GM12878 (cell line): ENCODE measurements around the gene ARID5B. TPM values are rescaled to one million over a fixed set of nuclear protein-coding genes. Genes with fewer than 3 reads are reported as not detected.

ENCODE experiments used
- IKZF2 ChIP-seq, 2 experiments: fragments of 450-650 bp; IDR thresholded peaks; 2 replicates each; pipeline ENCODE4 v1.6.1; 2017; ENCODE audit warnings: mild to moderate bottlenecking in 2 of 2, moderate library complexity in 2 of 2
- IRF4 ChIP-seq: IDR thresholded peaks from 2 replicates; pipeline ENCODE4 v1.6.1; 2011; ENCODE audit warnings: low read depth, low read length
- MLLT1 ChIP-seq: fragments of 450-650 bp; IDR thresholded peaks from 2 replicates; pipeline ENCODE4 v1.6.1; 2016; ENCODE audit warnings: mild to moderate bottlenecking
- RCOR1 ChIP-seq: conservative IDR thresholded peaks from 2 replicates; pipeline ENCODE4 v1.6.1; 2012; ENCODE audit warnings: low read depth, low read length, improper control_type of control experiment
- RUNX3 ChIP-seq: IDR thresholded peaks from 2 replicates; pipeline ENCODE4 v1.6.1; 2012; ENCODE audit warnings: low read length, inconsistent platforms
- SMARCA5 ChIP-seq: fragments of 450-650 bp; IDR thresholded peaks from 2 replicates; pipeline ENCODE4 v1.6.1; 2017; ENCODE audit warnings: mild to moderate bottlenecking
- SPI1 ChIP-seq: IDR thresholded peaks from 2 replicates; pipeline ENCODE4 v1.6.1; 2011; ENCODE audit warnings: low read depth, mild to moderate bottlenecking, low read length, moderate library complexity, borderline replicate concordance; ENCODE audit not compliant: insufficient read depth
- SREBF1 ChIP-seq: IDR thresholded peaks from 2 replicates; pipeline ENCODE4 v1.6.1; 2012; ENCODE audit warnings: mild to moderate bottlenecking, low read length
- TCF12 ChIP-seq: IDR thresholded peaks from 2 replicates; pipeline ENCODE4 v1.6.1; 2011; ENCODE audit warnings: low read depth, mild to moderate bottlenecking, low read length
- ZNF687 ChIP-seq: fragments of 450-650 bp; IDR thresholded peaks from 2 replicates; pipeline ENCODE4 v1.6.1; 2017; ENCODE audit warnings: mild to moderate bottlenecking, moderate library complexity
- polyA plus RNA-seq, 11 experiments: library from polyadenylated mRNA; depleted of rRNA in 4 of 11; unstranded in 6 of 11; stranded (reverse) in 5 of 11; fragments of >200 nt; fragmentation: Nextera tagmentation in 4 of 11; fragmentation: Illumina TruSeq in 1 of 11; extraction: Ambion mirVana in 4 of 11; extraction: Trizol in 1 of 11; gene quantifications; 1 replicate in 1 of 11; 2 replicates in 10 of 11; pipeline versions ENCODE4 v1.2.1 to v1.2.3, GENCODE V29; 2011 to 2016; ENCODE audit warnings: inconsistent platforms in 2 of 11, missing spikeins in 2 of 11, low read depth in 1 of 11
- total RNA-seq, 4 experiments: library from RNA; depleted of rRNA in 3 of 4; stranded (reverse); fragments of >200 nt in 3 of 4; fragmentation: Illumina TruSeq in 1 of 4; extraction: Trizol in 1 of 4; gene quantifications; 2 replicates each; pipeline versions ENCODE4 v1.2.1 to v1.2.3, GENCODE V29; 2013 to 2021
- TF ChIP-seq, protein P1 (sequence below): IDR thresholded peaks from 2 replicates; pipeline ENCODE4 v1.6.1; 2012; ENCODE audit warnings: improper control_type of control experiment, low read depth, low read length; ENCODE audit not compliant: insufficient replicate concordance
- TF ChIP-seq, protein P2 (sequence below): fragments of 450-650 bp; IDR thresholded peaks from 2 replicates; pipeline ENCODE4 v1.6.1; 2016; ENCODE audit warnings: mild to moderate bottlenecking, moderate library complexity, borderline replicate concordance
- TF ChIP-seq, protein P3 (sequence below): IDR thresholded peaks from 2 replicates; pipeline ENCODE4 v1.6.1; 2011; ENCODE audit warnings: low read depth, low read length, improper control_type of control experiment, borderline replicate concordance

Gene ARID5B
- total and polyA plus RNA-seq, 10 of the 15 experiments (the other 5 are each of a cell fraction or from before 2014, with no cell fraction given) = 2.7 to 8.5 (median 6.1) TPM

DNA sequence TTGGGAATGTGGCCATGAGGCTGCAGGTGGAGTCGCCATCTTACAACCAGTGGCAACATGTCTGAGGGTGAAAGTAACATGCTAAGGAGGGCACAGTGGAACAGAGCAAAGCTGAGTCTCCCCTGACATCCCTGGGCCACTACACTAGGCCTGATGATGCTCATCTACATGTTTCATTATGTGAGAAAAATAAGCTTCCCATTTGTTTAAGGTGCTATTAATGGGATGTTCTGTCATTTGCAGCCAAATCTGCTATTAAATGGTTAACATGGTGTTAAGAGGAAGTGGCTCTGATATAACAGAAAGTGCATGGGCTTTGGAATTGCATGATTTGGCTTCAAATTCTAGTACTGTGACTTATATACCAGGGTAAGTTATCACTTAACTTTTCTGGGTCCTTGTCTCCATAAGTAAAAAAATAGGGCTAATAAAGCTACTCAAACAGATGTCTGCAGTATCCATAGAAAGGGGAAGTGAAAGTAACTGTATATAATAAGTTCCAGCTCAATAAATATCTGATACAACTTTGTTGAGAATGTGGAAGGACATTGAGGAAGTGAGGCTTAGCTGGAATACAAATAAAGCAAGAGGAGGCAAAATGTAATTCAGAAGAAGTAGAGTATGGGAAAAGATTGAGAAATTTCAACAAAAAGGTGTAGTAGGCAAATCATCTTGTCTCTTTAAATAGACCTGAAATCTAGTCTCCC, 208.2 kb downstream of the ARID5B start (continued):
- TF ChIP-seq ZNF687 = no peak
- peak; percentile 55; the same call in 1 of the 2 replicates for TF ChIP-seq RCOR1
- 0 out of 2 replicates have a peak, but pooled peaks have one; percentile 17 for TF ChIP-seq TCF12
- TF ChIP-seq IRF4 = peak; percentile 75; the same call in 1 of the 2 replicates
- TF ChIP-seq, protein P1, sequence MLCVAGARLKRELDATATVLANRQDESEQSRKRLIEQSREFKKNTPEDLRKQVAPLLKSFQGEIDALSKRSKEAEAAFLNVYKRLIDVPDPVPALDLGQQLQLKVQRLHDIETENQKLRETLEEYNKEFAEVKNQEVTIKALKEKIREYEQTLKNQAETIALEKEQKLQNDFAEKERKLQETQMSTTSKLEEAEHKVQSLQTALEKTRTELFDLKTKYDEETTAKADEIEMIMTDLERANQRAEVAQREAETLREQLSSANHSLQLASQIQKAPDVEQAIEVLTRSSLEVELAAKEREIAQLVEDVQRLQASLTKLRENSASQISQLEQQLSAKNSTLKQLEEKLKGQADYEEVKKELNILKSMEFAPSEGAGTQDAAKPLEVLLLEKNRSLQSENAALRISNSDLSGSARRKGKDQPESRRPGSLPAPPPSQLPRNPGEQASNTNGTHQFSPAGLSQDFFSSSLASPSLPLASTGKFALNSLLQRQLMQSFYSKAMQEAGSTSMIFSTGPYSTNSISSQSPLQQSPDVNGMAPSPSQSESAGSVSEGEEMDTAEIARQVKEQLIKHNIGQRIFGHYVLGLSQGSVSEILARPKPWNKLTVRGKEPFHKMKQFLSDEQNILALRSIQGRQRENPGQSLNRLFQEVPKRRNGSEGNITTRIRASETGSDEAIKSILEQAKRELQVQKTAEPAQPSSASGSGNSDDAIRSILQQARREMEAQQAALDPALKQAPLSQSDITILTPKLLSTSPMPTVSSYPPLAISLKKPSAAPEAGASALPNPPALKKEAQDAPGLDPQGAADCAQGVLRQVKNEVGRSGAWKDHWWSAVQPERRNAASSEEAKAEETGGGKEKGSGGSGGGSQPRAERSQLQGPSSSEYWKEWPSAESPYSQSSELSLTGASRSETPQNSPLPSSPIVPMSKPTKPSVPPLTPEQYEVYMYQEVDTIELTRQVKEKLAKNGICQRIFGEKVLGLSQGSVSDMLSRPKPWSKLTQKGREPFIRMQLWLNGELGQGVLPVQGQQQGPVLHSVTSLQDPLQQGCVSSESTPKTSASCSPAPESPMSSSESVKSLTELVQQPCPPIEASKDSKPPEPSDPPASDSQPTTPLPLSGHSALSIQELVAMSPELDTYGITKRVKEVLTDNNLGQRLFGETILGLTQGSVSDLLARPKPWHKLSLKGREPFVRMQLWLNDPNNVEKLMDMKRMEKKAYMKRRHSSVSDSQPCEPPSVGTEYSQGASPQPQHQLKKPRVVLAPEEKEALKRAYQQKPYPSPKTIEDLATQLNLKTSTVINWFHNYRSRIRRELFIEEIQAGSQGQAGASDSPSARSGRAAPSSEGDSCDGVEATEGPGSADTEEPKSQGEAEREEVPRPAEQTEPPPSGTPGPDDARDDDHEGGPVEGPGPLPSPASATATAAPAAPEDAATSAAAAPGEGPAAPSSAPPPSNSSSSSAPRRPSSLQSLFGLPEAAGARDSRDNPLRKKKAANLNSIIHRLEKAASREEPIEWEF = peak; percentile 74
- TF ChIP-seq MLLT1 = no peak
- no peak for TF ChIP-seq SREBF1
- TF ChIP-seq RUNX3 = peak; percentile 22
- no peak for TF ChIP-seq SMARCA5
- TF ChIP-seq IKZF2 (IDR thresholded peaks at IDR 0.05) = peak; percentile 92 to 94
- TF ChIP-seq, protein P2, sequence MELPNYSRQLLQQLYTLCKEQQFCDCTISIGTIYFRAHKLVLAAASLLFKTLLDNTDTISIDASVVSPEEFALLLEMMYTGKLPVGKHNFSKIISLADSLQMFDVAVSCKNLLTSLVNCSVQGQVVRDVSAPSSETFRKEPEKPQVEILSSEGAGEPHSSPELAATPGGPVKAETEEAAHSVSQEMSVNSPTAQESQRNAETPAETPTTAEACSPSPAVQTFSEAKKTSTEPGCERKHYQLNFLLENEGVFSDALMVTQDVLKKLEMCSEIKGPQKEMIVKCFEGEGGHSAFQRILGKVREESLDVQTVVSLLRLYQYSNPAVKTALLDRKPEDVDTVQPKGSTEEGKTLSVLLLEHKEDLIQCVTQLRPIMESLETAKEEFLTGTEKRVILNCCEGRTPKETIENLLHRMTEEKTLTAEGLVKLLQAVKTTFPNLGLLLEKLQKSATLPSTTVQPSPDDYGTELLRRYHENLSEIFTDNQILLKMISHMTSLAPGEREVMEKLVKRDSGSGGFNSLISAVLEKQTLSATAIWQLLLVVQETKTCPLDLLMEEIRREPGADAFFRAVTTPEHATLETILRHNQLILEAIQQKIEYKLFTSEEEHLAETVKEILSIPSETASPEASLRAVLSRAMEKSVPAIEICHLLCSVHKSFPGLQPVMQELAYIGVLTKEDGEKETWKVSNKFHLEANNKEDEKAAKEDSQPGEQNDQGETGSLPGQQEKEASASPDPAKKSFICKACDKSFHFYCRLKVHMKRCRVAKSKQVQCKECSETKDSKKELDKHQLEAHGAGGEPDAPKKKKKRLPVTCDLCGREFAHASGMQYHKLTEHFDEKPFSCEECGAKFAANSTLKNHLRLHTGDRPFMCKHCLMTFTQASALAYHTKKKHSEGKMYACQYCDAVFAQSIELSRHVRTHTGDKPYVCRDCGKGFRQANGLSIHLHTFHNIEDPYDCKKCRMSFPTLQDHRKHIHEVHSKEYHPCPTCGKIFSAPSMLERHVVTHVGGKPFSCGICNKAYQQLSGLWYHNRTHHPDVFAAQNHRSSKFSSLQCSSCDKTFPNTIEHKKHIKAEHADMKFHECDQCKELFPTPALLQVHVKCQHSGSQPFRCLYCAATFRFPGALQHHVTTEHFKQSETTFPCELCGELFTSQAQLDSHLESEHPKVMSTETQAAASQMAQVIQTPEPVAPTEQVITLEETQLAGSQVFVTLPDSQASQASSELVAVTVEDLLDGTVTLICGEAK = peak; percentile 82
- TF ChIP-seq, protein P3, sequence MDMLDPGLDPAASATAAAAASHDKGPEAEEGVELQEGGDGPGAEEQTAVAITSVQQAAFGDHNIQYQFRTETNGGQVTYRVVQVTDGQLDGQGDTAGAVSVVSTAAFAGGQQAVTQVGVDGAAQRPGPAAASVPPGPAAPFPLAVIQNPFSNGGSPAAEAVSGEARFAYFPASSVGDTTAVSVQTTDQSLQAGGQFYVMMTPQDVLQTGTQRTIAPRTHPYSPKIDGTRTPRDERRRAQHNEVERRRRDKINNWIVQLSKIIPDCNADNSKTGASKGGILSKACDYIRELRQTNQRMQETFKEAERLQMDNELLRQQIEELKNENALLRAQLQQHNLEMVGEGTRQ = no peak
- peak; percentile 98 for TF ChIP-seq SPI1
